Inflammatory macrophage (primary cell): Measurements from ENCODE around the gene SYK.

ENCODE experiments used
- DNase-seq, 2 donors: peaks; one replicate each; pipeline ENCODE4 v3.0.0-alpha.2; 2020 to 2022

The SYK gene

DNA sequence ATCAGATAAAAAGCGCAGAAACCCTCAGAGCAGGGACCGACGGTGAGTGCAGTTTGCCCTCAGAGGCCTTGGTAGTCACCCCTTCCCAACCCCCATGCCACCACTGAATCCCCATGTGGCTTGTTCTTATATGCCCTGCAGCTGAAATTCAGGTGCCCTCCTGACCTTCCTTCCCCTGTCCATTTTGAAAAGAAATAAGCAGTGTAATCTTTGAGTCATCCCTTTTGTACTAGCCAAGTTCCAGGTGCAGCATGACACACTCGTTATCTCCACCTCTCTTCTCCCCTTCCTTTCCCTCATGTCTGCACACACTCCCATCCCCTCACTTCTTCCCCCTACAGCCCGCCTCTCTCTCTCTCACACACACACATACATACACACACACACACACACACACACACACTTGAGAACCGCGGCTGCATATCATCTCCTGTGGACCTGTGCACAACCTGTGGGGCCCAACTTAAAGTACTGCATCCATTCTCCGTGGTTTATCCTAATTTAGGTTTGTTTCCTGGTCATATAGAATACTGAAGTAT lies 53.1 kb downstream of the SYK start:
- DNase-seq = no peak

- DNase-seq = no peak
These were observed 53.7 kb downstream of the SYK start for GRCh38 chr9:90855208-90855902.

- DNase-seq = no peak
These were observed 55.5 kb downstream of the SYK start for GRCh38 chr9:90857091-90857490.

GRCh38 chr9:90857855-90858254 lies 56.2 kb downstream of the SYK start:
- no peak for DNase-seq

DNA sequence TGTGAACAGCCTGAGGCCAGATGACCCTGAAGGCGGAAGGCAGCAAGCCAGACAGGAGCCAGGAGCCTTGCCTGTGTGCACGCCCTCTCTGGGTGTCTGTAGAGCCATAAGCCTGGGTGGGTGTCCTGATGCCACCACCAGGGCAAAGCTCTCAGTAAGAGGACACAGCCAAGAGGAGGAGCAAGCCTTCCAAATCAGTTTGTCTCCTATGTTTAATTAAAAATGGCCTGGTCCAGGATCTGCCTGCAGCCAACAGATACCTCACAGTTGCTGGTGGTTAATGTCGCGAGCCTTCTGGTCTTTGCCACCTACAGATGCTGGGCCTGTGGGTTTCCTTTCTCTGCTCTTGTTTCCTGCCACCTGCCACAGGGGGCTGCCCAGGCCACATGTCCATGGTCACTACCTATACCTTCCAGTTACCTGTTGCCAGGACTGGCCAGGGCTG lies 56.9 kb downstream of the SYK start:
- DNase-seq = no peak

- no peak for DNase-seq
These were observed 58.8 kb downstream of the SYK start for GRCh38 chr9:90860382-90860781.

- DNase-seq = peak; percentile 91
These were observed 59.2 kb downstream of the SYK start for GRCh38 chr9:90860826-90861225.

DNA sequence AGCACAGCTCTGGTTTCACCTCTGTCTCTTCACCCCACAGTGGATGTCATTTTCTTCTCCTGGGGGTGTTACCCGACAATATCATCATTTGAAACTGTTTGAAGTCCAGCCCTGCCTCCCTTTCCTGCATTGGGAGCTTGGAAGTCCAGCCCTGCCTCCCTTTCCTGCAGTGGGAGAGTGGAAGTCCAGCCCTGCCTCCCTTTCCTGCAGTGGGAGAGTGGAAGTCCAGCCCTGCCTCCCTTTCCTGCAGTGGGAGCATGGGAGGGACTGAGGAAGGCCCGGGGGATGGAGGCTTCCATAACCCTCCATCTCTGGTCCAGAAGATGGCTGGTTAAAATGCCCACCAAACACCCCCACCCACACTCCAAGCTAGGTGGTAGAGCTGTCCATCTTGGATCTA lies 59.8 kb downstream of the SYK start:
- DNase-seq = no peak

- no peak for DNase-seq
These were observed 60.5 kb downstream of the SYK start for GRCh38 chr9:90861826-90862740.

DNA sequence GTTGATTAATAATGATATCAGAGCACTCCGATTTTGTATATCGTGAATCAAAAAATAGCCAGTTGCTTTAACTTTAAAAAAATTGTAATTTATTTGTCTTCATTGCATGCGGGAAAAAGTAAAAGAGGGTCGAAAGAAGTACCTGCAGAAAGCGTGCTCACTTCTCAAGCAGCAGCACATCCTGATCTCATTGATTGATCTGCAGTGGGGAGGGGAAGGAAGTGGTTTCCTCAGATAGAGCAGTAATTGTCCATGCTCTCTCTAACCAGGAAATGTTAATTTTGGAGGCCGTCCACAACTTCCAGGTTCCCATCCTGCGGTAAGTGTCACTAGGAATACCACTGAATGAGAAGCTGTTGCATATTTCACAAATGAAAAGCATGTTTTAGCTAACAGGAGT lies 63.2 kb downstream of the SYK start:
- no peak for DNase-seq

GRCh38 chr9:90867101-90867500 lies 65.5 kb downstream of the SYK start:
- DNase-seq = no peak

DNA sequence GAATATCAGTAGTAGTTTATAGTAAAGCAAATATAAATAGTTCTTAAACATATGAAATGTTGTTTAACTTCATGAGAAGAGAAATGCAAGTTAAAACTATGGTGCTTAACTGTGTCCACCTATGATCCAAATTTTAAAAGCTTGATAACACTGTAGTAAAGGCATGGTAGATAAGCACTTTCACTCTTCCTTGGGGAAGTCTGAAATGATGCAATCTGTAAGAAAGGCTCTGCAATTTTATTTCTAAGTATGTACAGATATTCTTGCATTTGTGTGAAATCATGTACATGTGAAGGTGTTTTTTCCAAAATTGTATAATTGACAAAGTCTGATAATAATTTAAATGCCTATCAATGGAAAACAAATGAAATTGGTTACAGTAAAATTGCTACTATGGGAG lies 66.9 kb downstream of the SYK start:
- DNase-seq = peak; percentile 34 to 38

DNA sequence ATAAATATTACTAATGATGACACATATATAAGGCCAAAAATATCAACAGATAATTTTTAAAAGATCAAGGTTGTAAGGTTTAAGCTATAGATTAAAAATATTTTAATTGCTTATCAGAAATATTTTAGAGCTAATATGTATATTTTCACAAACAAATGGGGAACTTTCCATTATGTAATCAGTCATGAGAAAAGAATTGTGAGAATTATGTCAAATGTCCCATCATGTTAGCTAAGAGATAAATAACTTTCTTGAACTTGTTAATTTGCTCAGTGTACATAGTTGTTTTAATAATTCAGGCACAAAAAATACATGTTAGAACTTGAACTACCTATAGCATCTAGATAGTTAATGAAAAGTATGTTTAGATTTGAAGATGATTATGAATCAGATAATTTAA lies 67.7 kb downstream of the SYK start:
- peak; percentile 28 to 70 for DNase-seq

GRCh38 chr9:90870621-90871326 lies 69.2 kb downstream of the SYK start:
- peak; percentile 80 to 89 for DNase-seq

- DNase-seq = no peak
These were observed 69.8 kb downstream of the SYK start for GRCh38 chr9:90871327-90871935.

DNA sequence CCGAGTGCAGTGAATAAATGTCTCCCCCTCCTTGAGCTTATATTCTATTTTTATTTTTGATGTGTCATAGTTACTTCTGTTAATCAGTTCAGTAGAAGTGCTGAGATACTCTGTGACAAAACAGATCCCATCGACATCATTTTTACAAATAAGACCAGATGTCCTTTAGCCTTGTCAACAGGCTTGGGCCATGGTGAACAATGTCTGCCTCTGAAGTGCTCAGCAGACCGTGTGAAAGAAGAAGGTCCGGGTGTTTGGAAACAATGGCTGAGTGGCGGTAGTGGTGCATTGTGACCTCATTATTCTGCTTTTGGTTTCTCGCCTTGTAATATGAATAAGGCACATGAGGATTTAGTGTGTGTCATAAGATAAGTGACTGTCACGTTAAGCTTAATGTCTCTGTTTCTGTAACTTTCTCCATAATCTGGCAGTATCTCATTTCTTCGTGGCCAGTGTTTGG lies 71.2 kb downstream of the SYK start:
- peak; percentile 29 to 70 for DNase-seq

- no peak for DNase-seq
These were observed 71.8 kb downstream of the SYK start for GRCh38 chr9:90873422-90873821.

GRCh38 chr9:90874194-90874593 lies 72.6 kb downstream of the SYK start:
- DNase-seq = no peak

DNA sequence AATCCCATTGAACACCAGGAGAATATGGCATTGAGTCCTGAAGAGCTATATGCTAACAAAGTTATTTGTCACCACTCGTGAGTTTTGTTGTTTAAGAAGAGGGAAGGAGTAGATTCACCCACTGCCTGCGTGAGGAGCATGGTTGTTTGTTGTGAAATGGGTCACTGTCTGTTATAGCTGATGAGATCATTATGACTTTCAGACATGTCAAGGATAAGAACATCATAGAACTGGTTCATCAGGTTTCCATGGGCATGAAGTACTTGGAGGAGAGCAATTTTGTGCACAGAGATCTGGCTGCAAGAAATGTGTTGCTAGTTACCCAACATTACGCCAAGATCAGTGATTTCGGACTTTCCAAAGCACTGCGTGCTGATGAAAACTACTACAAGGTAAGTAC lies 76.9 kb downstream of the SYK start:
- DNase-seq = peak in 1 of 2 donors; percentile 17

GRCh38 chr9:90880066-90880465 lies 78.4 kb downstream of the SYK start:
- DNase-seq = no peak

GRCh38 chr9:90880669-90881068 lies 79.0 kb downstream of the SYK start:
- no peak for DNase-seq

DNA sequence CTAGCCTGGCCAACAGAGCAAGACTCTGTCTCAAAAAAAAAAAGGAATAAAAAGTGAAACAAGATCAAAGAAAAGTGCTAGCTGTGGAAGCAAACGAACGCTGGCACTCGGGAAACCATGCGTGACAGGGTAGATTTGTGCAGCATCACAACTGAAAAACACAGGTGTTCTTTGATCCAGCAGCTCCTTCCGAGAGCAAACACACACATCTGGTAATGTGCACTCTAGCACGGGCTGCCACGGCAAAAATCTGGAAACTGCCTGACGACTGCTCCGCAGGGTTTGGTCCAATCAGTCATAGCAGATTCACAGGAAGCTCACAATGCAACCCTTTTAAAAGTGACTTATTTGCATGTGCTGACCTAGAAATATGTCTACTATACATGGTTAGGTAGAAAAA lies 80.0 kb downstream of the SYK start:
- no peak for DNase-seq
